ENCODE measurements around the gene PGC.

GRCh38 chr6:41775293-41775882 is 28.2 kb upstream of the PGC start:
- TF ChIP-seq TAF7 (optimal IDR thresholded peaks at IDR 0.05; ENCODE audit: borderline replicate concordance, low read depth, low read length) = no peak
- TF ChIP-seq CTCF (IDR thresholded peaks at IDR 0.05; ENCODE audit: control extremely low read depth in 1 of 3, insufficient read depth in 1 of 3, low read depth in 1 of 3, low read length in 3 of 3) = no peak
- TF ChIP-seq BCL11A (IDR thresholded peaks at IDR 0.05; ENCODE audit: low read depth in 2 of 2, low read length in 2 of 2) = no peak
- TF ChIP-seq TAF1 (IDR thresholded peaks at IDR 0.05; ENCODE audit: low read depth, low read length) = no peak
- no peak for TF ChIP-seq KDM1A (IDR thresholded peaks at IDR 0.05; ENCODE audit: borderline replicate concordance, low read length)
- TF ChIP-seq EZH2 (IDR thresholded peaks at IDR 0.05; ENCODE audit: low read depth, low read length, severe bottlenecking) = no peak
- no peak for TF ChIP-seq POLR2AphosphoS5 (IDR thresholded peaks at IDR 0.05; ENCODE audit: low read depth, low read length)
- no peak for TF ChIP-seq NRF1 (IDR thresholded peaks at IDR 0.05; ENCODE audit: low read depth, low read length)
- no peak for TF ChIP-seq ZNF274 (IDR thresholded peaks at IDR 0.05; ENCODE audit: borderline replicate concordance, extremely low read depth, low read length)
- TF ChIP-seq ASH2L (IDR thresholded peaks at IDR 0.05; ENCODE audit: low read length) = no peak
- TF ChIP-seq SP2 (IDR thresholded peaks at IDR 0.05; ENCODE audit: low read length) = no peak
- TF ChIP-seq TCF12 (IDR thresholded peaks at IDR 0.05; ENCODE audit: low read depth, low read length) = no peak
- no peak for TF ChIP-seq POLR2A (IDR thresholded peaks at IDR 0.05; ENCODE audit: control extremely low read depth in 1 of 2, low read depth in 2 of 2, low read length in 2 of 2)

Measured in H1 (cell line).